Adrenal gland (tissue), 12 donors: ENCODE measurements around the gene BHLHE40. TPM values are rescaled to one million over a fixed set of nuclear protein-coding genes. Genes with fewer than 3 reads are reported as not detected.
"Not testable (repeated sequence)": the region's sequence is repeated elsewhere in the genome, so short reads cannot be mapped to it uniquely, and the experiment has no call there.

Source experiments
- DNase-seq, 7 donors: peaks; one replicate each; pipeline ENCODE4 v3.0.0-alpha.2; 2019 to 2020
- H3K27ac ChIP-seq, 5 donors: fragments of 200-600 bp; sonication (generic) in 4 of 5; 1 replicate in 3 of 5; 2 replicates in 2 of 5; pipeline versions ENCODE4 v1.5.1 to v1.8.0; 2016 to 2020; ENCODE audit warnings: mild to moderate bottlenecking in 1 of 5
- H3K27me3 ChIP-seq: fragments of 200-600 bp; 2 replicates; pipeline ENCODE4 v1.8.0; 2021
- H3K36me3 ChIP-seq, 2 donors: fragments of 200-600 bp; replicated peaks in 1 of 2; 1 replicate in 1 of 2; 2 replicates in 1 of 2; pipeline versions ENCODE4 v1.5.1 to v1.8.0; 2018 to 2022
- H3K4me1 ChIP-seq, 2 donors: fragments of 200-600 bp; replicated peaks in 1 of 2; 1 replicate in 1 of 2; 2 replicates in 1 of 2; pipeline versions ENCODE4 v1.5.1 to v1.8.0; 2018 to 2021
- H3K4me3 ChIP-seq, 4 donors: fragments of 200-600 bp; sonication (generic) in 3 of 4; one replicate each; pipeline ENCODE4 v1.5.1; 2016 to 2018
- H3K9me3 ChIP-seq, 3 donors: fragments of 200-600 bp; sonication (generic) in 1 of 3; replicated peaks in 1 of 3; 1 replicate in 2 of 3; 2 replicates in 1 of 3; pipeline versions ENCODE4 v1.5.1 to v1.8.0; 2016 to 2021
- POLR2A ChIP-seq, 2 donors: fragments of 450-650 bp; IDR thresholded peaks; one replicate each; pipeline ENCODE4 v1.6.1; 2017; ENCODE audit warnings: antibody characterized with exemption in 2 of 2, mild to moderate bottlenecking in 2 of 2, moderate library complexity in 1 of 2
- WGBS, 4 donors: extraction: QIAGEN DNeasy Blood & Tissue Kit in 2 of 4; methylation state at CpG; one replicate each; pipeline versions ENCODE4 v1.1.5 to v1.1.7; 2013 to 2017; 5-methylcytosine and 5-hydroxymethylcytosine counted together
- intact Hi-C, 2 donors: fragments of 100-400 bp; cut with DNase I; formaldehyde crosslinking; loops; one replicate each; pipeline versions ENCODE4 v1.14.1 to v1.15.0; 2022 to 2023
- polyA plus RNA-seq, 3 donors: library from polyadenylated mRNA; stranded (reverse); fragments of 200-250 nt in 2 of 3; fragments of 350-450 nt in 1 of 3; fragmentation: Illumina TruSeq in 1 of 3; extraction: RNeasy Lipid Tissue Mini Kit (QIAGEN cat#74804) in 1 of 3; gene quantifications; one replicate each; pipeline ENCODE4 v1.2.3, GENCODE V29; 2013 to 2014
- total RNA-seq, 9 donors: library from RNA; depleted of rRNA in 4 of 9; stranded (reverse); fragments of >200 nt in 4 of 9; fragments of 120-200 nt in 1 of 9; fragmentation: NEBNext Ultra II Directional in 1 of 9; extraction: Animal tissue kit (Norgen Biotek cat#: 25700) in 1 of 9; gene quantifications; one replicate each; pipeline versions ENCODE4 v1.1.0 to v1.2.4, GENCODE V29; 2013 to 2023
- TF ChIP-seq, protein P1 (sequence below), 6 experiments: fragments of 450-650 bp in 4 of 6; fragments of 200-600 bp in 2 of 6; sonication (generic) in 1 of 6; IDR thresholded peaks; 1 replicate in 5 of 6; 2 replicates in 1 of 6; pipeline versions ENCODE4 v1.5.1 to v1.8.0; 2016 to 2021; ENCODE audit warnings: antibody characterized with exemption in 6 of 6, mild to moderate bottlenecking in 2 of 6, moderate library complexity in 1 of 6
- donor health status: healthy with polysubstance abuse.
- donor health status: Bipolar disorder and iron deficiency.
- donor health status: DM: yes; HTN: yes; CAD: no.
- donor health status: DM: no; HTN: no; CAD: no.
- donor health status: DM: no; HTN: no; CAD: no.
- donor health status: DM: yes; HTN: yes; CAD: no.

The BHLHE40 gene
- total and polyA plus RNA-seq, 12 donors: 3.4 to 224 (median 75.5) TPM

DNA sequence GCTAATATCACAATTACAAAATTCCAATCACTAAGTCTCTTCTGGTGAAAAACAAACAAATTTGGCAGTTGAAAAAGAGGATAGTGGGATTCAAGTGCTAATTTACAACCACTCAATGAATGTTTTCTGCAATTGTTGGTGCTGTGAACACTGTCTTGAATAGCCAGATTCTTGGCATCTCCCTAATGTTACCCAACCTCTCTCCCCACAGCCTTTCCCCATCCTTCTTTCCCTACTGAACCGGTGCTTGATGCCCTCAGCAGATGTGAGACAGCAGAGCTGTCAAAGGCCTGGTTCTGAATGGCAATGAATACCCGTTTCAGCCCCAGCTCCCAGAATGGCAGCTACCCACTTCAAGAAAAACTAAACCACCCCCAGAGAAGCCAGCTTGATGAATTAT lies 22.5 kb upstream of the BHLHE40 start:
- no peak for TF ChIP-seq POLR2A (IDR thresholded peaks at IDR 0.05)
- TF ChIP-seq, protein P1, sequence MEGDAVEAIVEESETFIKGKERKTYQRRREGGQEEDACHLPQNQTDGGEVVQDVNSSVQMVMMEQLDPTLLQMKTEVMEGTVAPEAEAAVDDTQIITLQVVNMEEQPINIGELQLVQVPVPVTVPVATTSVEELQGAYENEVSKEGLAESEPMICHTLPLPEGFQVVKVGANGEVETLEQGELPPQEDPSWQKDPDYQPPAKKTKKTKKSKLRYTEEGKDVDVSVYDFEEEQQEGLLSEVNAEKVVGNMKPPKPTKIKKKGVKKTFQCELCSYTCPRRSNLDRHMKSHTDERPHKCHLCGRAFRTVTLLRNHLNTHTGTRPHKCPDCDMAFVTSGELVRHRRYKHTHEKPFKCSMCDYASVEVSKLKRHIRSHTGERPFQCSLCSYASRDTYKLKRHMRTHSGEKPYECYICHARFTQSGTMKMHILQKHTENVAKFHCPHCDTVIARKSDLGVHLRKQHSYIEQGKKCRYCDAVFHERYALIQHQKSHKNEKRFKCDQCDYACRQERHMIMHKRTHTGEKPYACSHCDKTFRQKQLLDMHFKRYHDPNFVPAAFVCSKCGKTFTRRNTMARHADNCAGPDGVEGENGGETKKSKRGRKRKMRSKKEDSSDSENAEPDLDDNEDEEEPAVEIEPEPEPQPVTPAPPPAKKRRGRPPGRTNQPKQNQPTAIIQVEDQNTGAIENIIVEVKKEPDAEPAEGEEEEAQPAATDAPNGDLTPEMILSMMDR (IDR thresholded peaks at IDR 0.05): no peak
- Histone ChIP-seq H3K4me3 (no peak overlapping the region), H3K36me3 (no peaks in the 10 kb centered on the region), H3K9me3 (no peaks in the 10 kb centered on the region), H3K4me1 (no peaks in the 10 kb centered on the region), H3K27ac (no peak overlapping the region), H3K27me3 (no peaks in the 10 kb centered on the region)
- DNase-seq: no peak
- intact Hi-C loops: loop anchor here in 1 of 2 donors (10.0 kb wide), 1 partner anchor 72 kb away; no protein-coding TSS in a partner anchor
- WGBS, 4 donors: 85 to 95% (median 89%) methylated on average over 2 of the region's 2 CpGs

GRCh38 chr3:4957978-4958377 lies 21.3 kb upstream of the BHLHE40 start:
- Histone ChIP-seq H3K27me3 (no peaks in the 10 kb centered on the region), H3K27ac (no peak overlapping the region), H3K36me3 (no peaks in the 10 kb centered on the region), H3K4me1 (no peaks in the 10 kb centered on the region), H3K9me3 (no peaks in the 10 kb centered on the region), H3K4me3 (no peak overlapping the region)
- TF ChIP-seq, protein P1 (IDR thresholded peaks at IDR 0.05): no peak
- TF ChIP-seq POLR2A (IDR thresholded peaks at IDR 0.05): no peak
- 75 to 82% (median 76%) methylated on average over 3 of the region's 3 CpGs for WGBS, 4 donors
- DNase-seq: no peak
- intact Hi-C loops: loop anchor here in 1 of 2 donors (10.0 kb wide), 1 partner anchor 73 kb away; no protein-coding TSS in a partner anchor

GRCh38 chr3:4959180-4959579 lies 20.1 kb upstream of the BHLHE40 start:
- 69 to 95% (median 84%) methylated on average over 4 of the region's 4 CpGs for WGBS, 4 donors
- no peak overlapping the region for H3K4me3 ChIP-seq

GRCh38 chr3:4961865-4962264 lies 17.4 kb upstream of the BHLHE40 start:
- intact Hi-C loops, H3K27ac ChIP-seq, H3K4me3 ChIP-seq, H3K9me3 ChIP-seq, H3K27me3 ChIP-seq, H3K4me1 ChIP-seq, DNase-seq, H3K36me3 ChIP-seq: not testable (repeated sequence)
- WGBS, 4 donors: 75 to 85% (median 78%) methylated on average over 2 of the region's 2 CpGs

More at GRCh38 chr3:4959180-4959579, 20.1 kb upstream of the BHLHE40 start:
- H3K4me1 ChIP-seq: no peaks in the 10 kb centered on the region
- H3K9me3 ChIP-seq: no peaks in the 10 kb centered on the region
- intact Hi-C loops: loop anchor here in 1 of 2 donors (10.0 kb wide), 1 partner anchor 74 kb away; no protein-coding TSS in a partner anchor
- H3K36me3 ChIP-seq: no peaks in the 10 kb centered on the region
- no peak overlapping the region for H3K27ac ChIP-seq
- TF ChIP-seq, protein P1 (IDR thresholded peaks at IDR 0.05): no peak
- no peaks in the 10 kb centered on the region for H3K27me3 ChIP-seq
- no peak for DNase-seq
